HEK293 (cell line): Measurements from ENCODE around the gene GPR89B.
A peak's percentile ranks its signal among the peaks of the same experiment; 100 is the strongest.
"Not testable (repeated sequence)": the region's sequence is repeated elsewhere in the genome, so short reads cannot be mapped to it uniquely, and the experiment has no call there.

Experiments used
- CTCF ChIP-seq: fragments of 450-650 bp; formaldehyde crosslinking; IDR thresholded peaks from 2 replicates; pipeline ENCODE4 v1.5.1; 2016; ENCODE audit warnings: missing biosample characterization, missing genetic modification characterization
- ZNF501 ChIP-seq: fragments of 450-650 bp; formaldehyde crosslinking; IDR thresholded peaks from 2 replicates; pipeline ENCODE4 v1.5.1; 2016; ENCODE audit warnings: missing biosample characterization, missing genetic modification characterization

GRCh38 chr1:148038462-148039333 is 110.5 kb downstream of the GPR89B start:
- TF ChIP-seq CTCF (tag by site-specific recombination): not testable (repeated sequence)
- 0 out of 2 replicates have a peak, but pooled peaks have one; percentile 32 for TF ChIP-seq ZNF501
